Mesodermal cell (in vitro differentiated cells): ENCODE measurements around the gene VGF.
A peak's percentile ranks its signal among the peaks of the same experiment; 100 is the strongest.

ENCODE experiments used
- H3K27ac ChIP-seq: 2 replicates; pipeline ENCODE4 v1.7.0; 2013; ENCODE audit warnings: mild to moderate bottlenecking, low read depth, low read length, moderate library complexity; ENCODE audit not compliant: severe bottlenecking
- H3K36me3 ChIP-seq: 2 replicates; pipeline ENCODE4 v1.7.1; 2013; ENCODE audit warnings: mild to moderate bottlenecking, low read length, moderate library complexity; ENCODE audit not compliant: control insufficient read depth, insufficient read depth
- H3K4me1 ChIP-seq: one replicate; pipeline ENCODE4 v1.7.1; 2013; ENCODE audit warnings: mild to moderate bottlenecking, low read length; ENCODE audit not compliant: insufficient read depth, control insufficient read depth, poor library complexity, severe bottlenecking
- H3K4me3 ChIP-seq: 2 replicates; pipeline ENCODE4 v1.7.0; 2013; ENCODE audit warnings: low read length, control low read depth, mild to moderate bottlenecking; ENCODE audit not compliant: insufficient read depth, poor library complexity, severe bottlenecking; ENCODE audit errors: extremely low read depth
- H3K9me3 ChIP-seq: 2 replicates; pipeline ENCODE4 v1.7.1; 2013; ENCODE audit warnings: mild to moderate bottlenecking, low read length, moderate library complexity; ENCODE audit not compliant: control insufficient read depth
- WGBS, 2 experiments: methylation state at CpG; one replicate each; pipeline ENCODE4 v1.1.5; 2013; ENCODE audit warnings: missing lambda C conversion rate in 2 of 2; ENCODE audit not compliant: insufficient coverage in 2 of 2; 5-methylcytosine and 5-hydroxymethylcytosine counted together

The VGF gene

GRCh38 chr7:101185258-101185839 lies 20.0 kb upstream of the VGF start:
- Histone ChIP-seq H3K36me3 (no peaks in the 10 kb centered on the region), H3K4me1 (no peaks in the 10 kb centered on the region), H3K4me3 (no peak overlapping the region), H3K9me3 (no peaks in the 10 kb centered on the region), H3K27ac (no peak overlapping the region)
- 63 to 69% methylated on average over 4 to 5 of the region's 5 CpGs for WGBS, 2 experiments

- H3K4me1 ChIP-seq = peaks cover 10% of the 10 kb centered on the region
- WGBS, 2 experiments = 6 to 9% methylated on average over 35 to 47 of the region's 56 CpGs
- peak within 1 kb of the TSS; percentile 25 for H3K4me3 ChIP-seq
- no peaks in the 10 kb centered on the region for H3K36me3 ChIP-seq
- no peaks in the 10 kb centered on the region for H3K9me3 ChIP-seq
- no peak within 1 kb of the TSS for H3K27ac ChIP-seq
These were observed 14.9 kb upstream of the VGF start, which contains the start of gene NAT16 for GRCh38 chr7:101180130-101180755. TSS of gene NAT16 (minus strand) at chr7:101180293. CDS start at chr7:101174807, 5,486 bp downstream.

- Histone ChIP-seq H3K27ac (no peak overlapping the region), H3K4me1 (peaks cover 10% of the 10 kb centered on the region), H3K36me3 (no peaks in the 10 kb centered on the region), H3K4me3 (peak overlapping the region; percentile 25), H3K9me3 (no peaks in the 10 kb centered on the region)
- 0 to 1% methylated on average over 3 to 20 of the region's 27 CpGs for WGBS, 2 experiments
These were observed 14.3 kb upstream of the VGF start for GRCh38 chr7:101179713-101180112.

- Histone ChIP-seq H3K9me3 (no peaks in the 10 kb centered on the region), H3K4me1 (peaks cover 10% of the 10 kb centered on the region), H3K27ac (no peak overlapping the region), H3K4me3 (peak overlapping the region; percentile 25), H3K36me3 (no peaks in the 10 kb centered on the region)
- 3 to 4% methylated on average over 9 to 13 of the region's 20 CpGs for WGBS, 2 experiments
These were observed 13.7 kb upstream of the VGF start for GRCh38 chr7:101179117-101179516.

GRCh38 chr7:101177644-101178043 lies 12.3 kb upstream of the VGF start:
- WGBS, 2 experiments = 95 to 100% methylated on average over 2 of the region's 2 CpGs
- Histone ChIP-seq H3K9me3 (no peaks in the 10 kb centered on the region), H3K27ac (no peak overlapping the region), H3K4me3 (no peak overlapping the region), H3K36me3 (no peaks in the 10 kb centered on the region), H3K4me1 (peaks cover 20% of the 10 kb centered on the region)

- H3K4me3 ChIP-seq = no peak overlapping the region
- no peaks in the 10 kb centered on the region for H3K9me3 ChIP-seq
- H3K36me3 ChIP-seq = no peaks in the 10 kb centered on the region
- H3K4me1 ChIP-seq = peaks cover 31% of the 10 kb centered on the region
- 54% methylated on average over 3 of the region's 3 CpGs; no CpG with 5 or more reads in 1 of the 2 experiments for WGBS, 2 experiments
- no peak overlapping the region for H3K27ac ChIP-seq
These were observed 10.3 kb upstream of the VGF start for GRCh38 chr7:101175664-101176063.

- H3K9me3 ChIP-seq = no peaks in the 10 kb centered on the region
- peaks cover 36% of the 10 kb centered on the region for H3K4me1 ChIP-seq
- H3K36me3 ChIP-seq = no peaks in the 10 kb centered on the region
- no peak overlapping the region for H3K27ac ChIP-seq
- WGBS, 2 experiments = 46 to 50% methylated on average over 23 to 27 of the region's 28 CpGs
- no peak overlapping the region for H3K4me3 ChIP-seq
These were observed 9.0 kb upstream of the VGF start for GRCh38 chr7:101174322-101174854.

GRCh38 chr7:101173752-101174244 lies 8.4 kb upstream of the VGF start:
- no peak overlapping the region for H3K27ac ChIP-seq
- no peaks in the 10 kb centered on the region for H3K9me3 ChIP-seq
- H3K36me3 ChIP-seq = no peaks in the 10 kb centered on the region
- H3K4me3 ChIP-seq = no peak overlapping the region
- H3K4me1 ChIP-seq = peaks cover 38% of the 10 kb centered on the region
- 14 to 15% methylated on average over 14 of the region's 16 CpGs for WGBS, 2 experiments

GRCh38 chr7:101172854-101173751 lies 7.7 kb upstream of the VGF start:
- Histone ChIP-seq H3K9me3 (no peaks in the 10 kb centered on the region), H3K36me3 (no peaks in the 10 kb centered on the region), H3K4me1 (peaks cover 45% of the 10 kb centered on the region), H3K27ac (no peak overlapping the region), H3K4me3 (no peak overlapping the region)
- WGBS, 2 experiments = 4 to 5% methylated on average over 48 to 53 of the region's 53 CpGs

- 1% methylated on average over 68 to 72 of the region's 79 CpGs for WGBS, 2 experiments
- Histone ChIP-seq H3K27ac (no peak overlapping the region), H3K9me3 (no peaks in the 10 kb centered on the region), H3K4me1 (peaks cover 53% of the 10 kb centered on the region), H3K4me3 (peak overlapping the region; percentile 1), H3K36me3 (no peaks in the 10 kb centered on the region)
These were observed 6.9 kb upstream of the VGF start for GRCh38 chr7:101172005-101172853.
